ENCODE results near the gene ZSWIM4.
"Not testable (repeated sequence)": the region's sequence is repeated elsewhere in the genome, so short reads cannot be mapped to it uniquely, and the experiment has no call there.

Gene ZSWIM4

DNA sequence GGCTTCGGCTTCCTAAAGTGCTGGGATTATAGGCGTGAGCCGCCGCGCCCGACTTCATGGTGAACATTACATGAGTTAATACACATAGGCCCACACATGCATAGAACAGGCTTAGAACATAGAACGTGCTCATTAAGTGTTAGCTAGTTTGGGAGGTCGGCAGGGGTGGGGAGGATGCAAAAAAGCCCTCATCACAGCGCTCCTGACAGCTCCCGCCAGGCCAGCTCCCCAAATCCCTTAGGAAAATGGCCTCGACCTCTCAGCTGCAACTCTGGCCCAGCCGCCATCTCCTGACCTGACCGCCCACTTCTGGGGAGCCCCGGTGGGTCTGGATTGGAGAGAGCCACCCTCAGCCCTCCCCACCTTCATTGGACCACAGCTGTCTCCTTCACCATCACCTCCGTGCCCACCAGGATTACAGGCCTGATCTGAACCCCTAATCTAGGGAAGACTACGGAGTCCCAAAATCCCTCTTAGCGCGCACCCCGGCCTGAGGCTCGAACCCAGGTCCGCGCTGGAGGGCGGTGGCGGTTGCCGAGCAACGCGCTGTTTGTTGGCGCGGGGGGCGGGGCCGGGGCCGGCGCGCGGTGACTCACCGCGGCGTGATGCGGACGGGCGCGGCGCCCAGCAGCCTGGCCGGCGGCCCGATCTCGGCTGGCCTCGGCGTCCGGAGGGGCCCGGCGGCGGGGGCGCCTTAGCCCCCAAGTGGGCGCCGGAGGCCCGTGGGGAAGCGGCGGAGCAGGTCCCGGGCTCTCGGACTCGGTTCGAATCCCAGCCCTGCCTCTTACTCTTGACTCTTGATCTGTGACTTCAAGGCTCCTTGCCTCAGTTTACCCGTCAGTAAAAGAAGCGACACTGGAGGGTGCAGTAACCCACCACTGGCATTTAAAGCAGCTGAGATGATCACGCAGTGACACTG is 55.0 kb downstream of the ZSWIM4 start:
- DNase-seq (ENCODE audit: low read depth): no peak

GRCh38 chr19:13850910-13851733 is 55.9 kb downstream of the ZSWIM4 start:
- peak; percentile 44 for DNase-seq (ENCODE audit: low read depth)

- DNase-seq (ENCODE audit: low read depth): not testable (repeated sequence)
Observed at GRCh38 chr19:13851734-13852114, 56.5 kb downstream of the ZSWIM4 start.

DNA sequence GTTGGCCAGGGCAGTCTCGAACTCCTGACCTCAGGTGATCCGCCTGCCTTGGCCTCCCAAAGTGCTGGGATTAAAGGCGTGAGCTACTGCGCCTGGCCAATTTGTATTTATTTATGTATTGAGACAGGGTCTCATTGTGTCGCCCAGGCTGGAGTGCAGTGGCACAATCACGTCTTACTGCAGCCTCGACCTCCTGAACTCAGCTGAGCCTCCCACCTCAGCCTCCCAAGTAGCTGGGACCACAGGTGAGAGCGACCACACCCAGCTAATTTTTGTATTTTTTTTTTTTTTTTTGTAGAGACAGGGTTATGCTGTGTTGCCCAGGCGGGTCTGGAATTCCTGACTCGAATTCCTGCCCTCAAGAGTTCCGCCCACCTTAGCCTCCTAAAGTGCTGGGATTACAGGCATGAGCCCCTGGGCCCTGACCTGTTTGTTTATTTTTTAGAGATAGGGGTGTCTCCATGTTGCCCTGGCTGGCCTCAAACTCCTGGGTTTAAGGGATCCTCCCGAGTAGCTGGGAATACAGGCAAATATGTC is 57.0 kb downstream of the ZSWIM4 start:
- DNase-seq (ENCODE audit: low read depth): not testable (repeated sequence)

DNA sequence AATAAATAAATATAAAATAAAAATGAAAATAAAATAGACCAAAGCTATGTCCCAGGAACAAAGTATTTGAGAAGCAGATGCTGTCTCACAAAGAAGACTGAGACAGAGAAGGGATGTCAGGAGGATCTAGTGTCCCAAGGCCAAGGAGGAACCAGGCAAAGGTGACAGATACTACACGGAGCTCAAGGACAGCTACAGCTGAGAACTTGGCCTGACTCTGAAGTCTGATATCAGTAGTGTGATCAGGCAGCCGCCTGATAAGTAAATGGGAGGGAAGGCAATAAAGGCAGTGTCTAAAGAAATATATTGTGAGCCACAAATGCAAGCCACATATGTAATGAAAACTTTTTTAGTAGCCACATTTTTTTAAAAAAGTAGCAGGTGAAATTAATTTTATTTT is 61.3 kb downstream of the ZSWIM4 start:
- no peak for DNase-seq (ENCODE audit: low read depth)

- no peak for DNase-seq (ENCODE audit: low read depth)
Observed at GRCh38 chr19:13859361-13859880, 64.2 kb downstream of the ZSWIM4 start.

DNA sequence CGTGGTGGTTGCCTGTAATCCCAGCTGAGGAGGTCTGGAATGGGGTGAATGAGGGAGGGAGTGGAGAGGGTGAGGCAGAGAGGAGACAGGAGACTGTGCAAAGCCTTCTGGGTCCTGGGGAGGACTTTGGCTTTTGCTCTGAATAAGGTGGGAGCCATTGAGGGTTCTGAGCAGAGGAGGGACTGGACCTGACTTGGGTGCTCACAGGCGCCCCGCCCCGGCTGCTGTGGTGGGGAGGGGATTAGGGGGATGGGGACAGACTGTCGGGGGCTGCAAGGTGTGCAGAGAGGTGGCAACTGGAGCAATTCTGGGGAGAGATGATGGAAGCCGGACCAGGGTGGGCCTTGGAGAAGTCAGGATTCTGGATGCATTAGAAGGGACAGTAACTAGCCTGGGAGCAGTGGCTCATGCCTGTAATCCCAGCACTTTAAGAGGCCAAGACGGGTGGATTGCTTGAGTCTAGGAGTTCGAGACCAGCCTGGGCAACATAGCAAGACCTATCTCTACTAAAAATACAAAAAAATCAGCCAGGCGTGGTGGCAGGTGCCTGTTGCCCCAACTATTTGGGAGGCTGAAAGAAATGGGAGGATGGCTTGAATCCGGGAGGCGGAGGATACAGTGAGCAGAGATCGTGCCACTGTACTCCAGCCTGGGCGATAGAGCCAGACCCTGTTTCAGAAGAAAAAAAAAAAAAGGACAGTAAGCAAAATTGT is 65.6 kb downstream of the ZSWIM4 start:
- DNase-seq (ENCODE audit: low read depth): no peak

DNA sequence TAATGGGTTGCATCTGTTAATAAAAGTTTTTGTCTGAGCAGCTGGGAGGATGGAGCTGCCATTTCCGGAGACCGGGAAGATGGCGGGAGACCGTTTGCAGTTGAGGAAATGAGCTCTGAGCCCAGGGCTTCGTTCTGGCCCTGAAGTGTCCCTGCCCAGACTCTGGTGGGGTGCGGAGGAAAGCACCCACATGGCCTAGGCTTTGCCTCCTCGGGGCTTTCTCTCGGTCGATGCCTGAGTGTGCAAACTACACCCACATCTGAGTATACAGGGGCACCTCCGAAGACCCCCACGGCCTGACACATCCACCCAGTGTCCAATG is 66.1 kb downstream of the ZSWIM4 start:
- no peak for DNase-seq (ENCODE audit: low read depth)

DNA sequence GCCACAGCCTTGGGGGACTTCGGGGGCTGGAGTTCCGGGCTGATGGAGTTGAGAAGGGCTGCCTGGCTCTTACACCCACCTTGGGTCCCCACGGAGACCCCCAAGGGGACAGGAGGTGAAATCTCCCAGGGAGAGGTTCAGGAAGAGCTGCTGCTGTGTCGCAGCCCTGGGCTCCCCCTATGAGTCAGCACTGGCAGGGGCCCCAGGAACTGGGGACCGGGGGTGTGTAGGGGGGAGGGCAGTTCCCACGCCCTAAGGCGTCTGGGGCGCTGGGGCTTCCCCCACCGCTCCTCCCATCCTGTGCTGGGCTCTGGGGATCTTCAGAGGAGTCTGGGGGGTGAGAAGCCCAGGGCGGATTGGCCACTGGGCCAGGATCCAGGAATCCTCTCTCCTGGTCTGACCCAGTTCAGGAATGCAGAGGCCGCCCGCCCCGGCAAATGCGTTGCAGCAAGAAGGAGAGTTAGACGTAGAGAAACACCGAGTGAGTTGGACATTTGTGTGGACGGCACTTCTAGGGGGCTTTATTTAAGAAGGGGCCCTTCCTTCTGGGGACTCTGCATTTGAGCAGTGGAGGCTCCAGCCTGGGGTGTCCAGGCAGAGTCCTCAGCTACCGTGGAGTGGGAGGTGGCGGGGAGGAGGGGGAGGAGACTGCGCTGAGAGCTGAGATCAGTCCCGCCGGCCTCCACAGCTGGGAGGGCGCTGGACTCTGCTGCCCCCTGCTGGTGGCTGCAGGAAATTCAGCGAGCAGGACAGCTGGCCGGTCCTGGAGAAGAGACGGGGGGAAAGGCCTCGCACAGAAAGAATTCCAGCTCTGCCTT is 66.7 kb downstream of the ZSWIM4 start:
- DNase-seq (ENCODE audit: low read depth): peak; percentile 82

- no peak for DNase-seq (ENCODE audit: low read depth)
Observed at GRCh38 chr19:13864046-13864666, 68.9 kb downstream of the ZSWIM4 start.

DNA sequence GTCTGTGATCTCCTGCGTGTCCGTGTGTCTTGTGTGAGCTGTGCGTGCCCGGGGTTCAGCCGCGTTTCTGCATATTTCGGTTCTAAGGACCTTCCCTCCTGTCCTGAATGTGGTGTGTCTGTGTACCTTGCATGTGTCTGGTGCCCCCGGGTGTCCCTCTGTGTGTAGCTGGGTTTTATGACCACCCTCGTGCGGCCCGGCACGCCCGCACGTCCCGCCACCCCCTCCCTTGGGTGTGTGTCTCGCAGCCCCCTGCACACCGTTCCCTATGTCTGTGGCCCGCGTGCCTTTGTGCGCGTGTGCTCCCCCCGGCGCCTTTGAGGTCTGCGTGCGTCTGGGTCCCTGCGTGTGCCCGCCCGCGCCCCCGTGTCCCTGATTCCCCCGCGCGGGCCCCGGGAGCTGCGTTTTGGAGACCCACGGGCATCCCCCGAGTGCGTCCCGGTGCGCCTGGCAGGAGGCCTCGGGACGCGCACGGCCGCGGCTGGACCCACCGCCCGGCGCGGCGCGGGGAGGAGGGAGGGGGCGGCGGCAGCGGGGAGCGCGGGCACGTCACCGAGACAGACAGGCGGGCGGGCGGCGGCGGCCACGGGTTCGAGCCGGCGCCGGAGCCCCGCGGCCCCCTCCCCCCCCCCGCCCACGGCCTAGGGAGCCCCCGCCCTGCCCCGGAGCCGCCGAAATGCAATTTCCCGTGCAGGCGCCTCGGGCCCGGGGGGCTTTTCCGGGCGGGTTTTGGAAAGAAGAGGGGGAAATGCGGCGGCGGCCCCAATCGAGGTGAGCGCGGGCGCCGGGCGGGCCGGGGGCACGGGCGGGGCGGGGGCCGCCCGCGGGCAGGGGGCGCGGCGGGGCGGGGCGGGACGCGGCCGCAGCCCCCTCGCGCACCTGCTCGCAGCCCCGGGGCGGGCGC is 69.7 kb downstream of the ZSWIM4 start:
- no peak for DNase-seq (ENCODE audit: low read depth)

DNA sequence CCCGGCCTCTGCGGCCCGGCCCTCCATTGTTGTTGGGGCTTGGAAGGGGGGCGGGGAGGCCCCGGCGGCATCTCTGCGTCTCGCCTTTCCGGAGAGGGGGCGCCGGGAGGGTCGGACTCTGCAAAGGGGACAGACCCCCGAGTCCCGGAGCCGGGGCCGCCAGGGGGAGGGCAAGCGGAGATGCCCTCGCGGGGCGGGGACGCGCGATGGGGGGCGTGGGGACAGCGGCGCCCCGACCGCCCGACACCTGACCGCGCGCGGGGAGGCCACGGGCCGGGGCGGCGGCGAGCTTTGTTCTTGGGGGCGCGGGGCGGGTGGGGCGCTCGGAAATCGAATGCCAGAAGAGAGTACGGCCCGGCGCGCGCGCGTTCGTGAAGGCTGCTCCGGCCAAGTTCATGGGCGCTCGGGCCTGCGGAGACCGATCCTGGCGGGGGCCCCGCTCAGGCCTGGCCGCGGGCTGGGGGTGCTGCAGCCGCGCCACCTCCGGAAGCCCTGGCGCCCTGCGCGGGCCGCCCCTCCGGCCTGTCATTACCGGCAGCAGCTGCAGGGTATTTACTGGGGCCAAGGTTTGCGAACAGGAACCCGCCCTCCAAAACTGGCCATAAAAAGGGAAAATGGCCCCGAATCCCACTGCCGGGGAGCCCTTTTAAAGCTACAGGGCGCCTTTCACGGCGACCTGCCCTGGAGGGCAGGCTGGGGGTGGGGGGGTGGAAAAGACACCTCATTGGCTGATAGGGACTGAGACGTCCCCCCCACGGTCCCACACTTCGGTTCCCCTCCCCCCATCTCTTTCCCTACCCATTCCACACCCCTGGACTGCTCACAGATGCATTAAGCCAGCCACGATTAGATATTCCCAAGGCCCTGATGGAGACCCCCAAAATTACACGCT is 70.6 kb downstream of the ZSWIM4 start:
- no peak for DNase-seq (ENCODE audit: low read depth)

- DNase-seq (ENCODE audit: low read depth): no peak
Observed at GRCh38 chr19:13866463-13867046, 71.3 kb downstream of the ZSWIM4 start.

GRCh38 chr19:13868663-13869062 is 73.4 kb downstream of the ZSWIM4 start:
- no peak for DNase-seq (ENCODE audit: low read depth)

DNA sequence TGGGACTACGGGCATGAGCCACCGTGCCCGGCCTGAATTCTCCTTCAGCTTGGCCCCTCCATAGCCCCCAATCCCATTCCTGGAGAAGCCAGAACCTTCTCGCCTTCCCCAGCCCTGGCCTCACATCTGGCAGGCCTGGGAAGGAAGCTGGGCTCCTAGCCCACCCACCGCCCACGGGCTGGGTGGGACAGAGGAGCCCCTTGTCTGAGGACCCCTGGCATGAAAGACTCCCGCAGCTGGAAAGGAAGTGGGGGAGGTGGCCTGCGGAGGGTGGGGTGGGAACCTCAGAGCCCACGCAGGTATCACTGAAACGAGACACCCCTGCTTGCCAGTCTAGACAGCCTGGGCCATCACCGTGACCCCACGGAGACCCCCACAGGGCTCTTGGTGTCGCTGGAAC is 74.0 kb downstream of the ZSWIM4 start:
- no peak for DNase-seq (ENCODE audit: low read depth)

GRCh38 chr19:13870873-13871272 is 75.6 kb downstream of the ZSWIM4 start:
- no peak for DNase-seq (ENCODE audit: low read depth)

DNA sequence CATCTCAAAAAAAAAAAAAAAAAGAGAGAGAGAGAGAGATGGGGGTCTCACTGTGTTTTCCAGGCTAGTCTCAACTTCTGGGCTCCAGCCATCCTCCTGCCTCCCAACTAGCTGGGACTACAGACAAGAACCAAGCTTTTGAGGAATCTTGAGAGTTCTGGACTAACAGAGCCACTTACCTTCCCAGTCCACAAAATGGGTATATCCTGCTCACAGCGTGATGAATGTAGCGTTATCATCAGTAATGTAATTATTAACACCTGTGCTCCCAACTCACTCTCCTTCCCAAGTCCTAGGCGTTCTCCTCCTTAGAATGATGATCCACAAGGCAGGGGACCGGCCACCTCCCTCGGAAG is 77.1 kb downstream of the ZSWIM4 start:
- no peak for DNase-seq (ENCODE audit: low read depth)

DNA sequence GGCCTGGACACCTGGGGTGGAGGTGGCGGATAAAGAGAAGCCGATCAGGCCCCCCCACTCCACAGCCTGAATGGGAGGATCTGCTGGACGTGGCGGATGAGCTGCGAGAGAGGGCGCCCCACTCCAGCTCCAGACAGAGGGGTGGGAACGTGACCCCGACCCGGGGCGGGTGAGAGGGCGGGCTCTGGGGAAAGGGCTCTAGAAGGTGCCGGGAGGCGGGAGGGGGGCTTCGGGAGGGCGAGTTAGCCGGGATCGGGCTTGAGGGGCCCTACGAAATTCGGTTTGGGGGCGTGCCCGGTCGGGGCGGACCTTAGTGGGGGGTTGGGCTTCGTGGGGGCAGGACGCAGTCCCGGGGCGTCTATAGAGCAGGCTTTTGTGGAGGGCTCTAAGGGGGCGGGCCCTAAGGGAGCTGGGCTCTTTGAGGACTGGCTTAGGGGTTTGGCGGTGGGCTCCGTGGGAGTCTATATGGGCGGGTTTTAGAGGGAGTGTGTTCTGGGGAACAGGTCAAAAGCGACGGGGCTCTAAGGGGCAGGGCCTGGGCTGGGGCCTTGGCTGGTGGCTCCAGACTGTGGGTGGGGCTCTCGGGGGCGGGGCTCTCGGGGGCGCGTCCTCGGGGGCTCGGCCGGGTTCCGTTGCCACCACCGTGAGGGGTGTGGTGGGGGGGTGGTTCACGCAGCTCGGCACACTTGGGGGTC is 77.6 kb downstream of the ZSWIM4 start:
- DNase-seq (ENCODE audit: low read depth): no peak

All from T follicular helper cell (primary cell).